CD4-positive, alpha-beta T cell treated with Interleukin-1 beta for 1 hour (primary cell): ENCODE measurements around the gene RNF133.
"Not testable (repeated sequence)": the region's sequence is repeated elsewhere in the genome, so short reads cannot be mapped to it uniquely, and the experiment has no call there.

Experiments
- DNase-seq, 2 donors: peaks; one replicate each; pipeline ENCODE4 v3.0.0-alpha.2; 2020 to 2022

RNF133 gene

DNA sequence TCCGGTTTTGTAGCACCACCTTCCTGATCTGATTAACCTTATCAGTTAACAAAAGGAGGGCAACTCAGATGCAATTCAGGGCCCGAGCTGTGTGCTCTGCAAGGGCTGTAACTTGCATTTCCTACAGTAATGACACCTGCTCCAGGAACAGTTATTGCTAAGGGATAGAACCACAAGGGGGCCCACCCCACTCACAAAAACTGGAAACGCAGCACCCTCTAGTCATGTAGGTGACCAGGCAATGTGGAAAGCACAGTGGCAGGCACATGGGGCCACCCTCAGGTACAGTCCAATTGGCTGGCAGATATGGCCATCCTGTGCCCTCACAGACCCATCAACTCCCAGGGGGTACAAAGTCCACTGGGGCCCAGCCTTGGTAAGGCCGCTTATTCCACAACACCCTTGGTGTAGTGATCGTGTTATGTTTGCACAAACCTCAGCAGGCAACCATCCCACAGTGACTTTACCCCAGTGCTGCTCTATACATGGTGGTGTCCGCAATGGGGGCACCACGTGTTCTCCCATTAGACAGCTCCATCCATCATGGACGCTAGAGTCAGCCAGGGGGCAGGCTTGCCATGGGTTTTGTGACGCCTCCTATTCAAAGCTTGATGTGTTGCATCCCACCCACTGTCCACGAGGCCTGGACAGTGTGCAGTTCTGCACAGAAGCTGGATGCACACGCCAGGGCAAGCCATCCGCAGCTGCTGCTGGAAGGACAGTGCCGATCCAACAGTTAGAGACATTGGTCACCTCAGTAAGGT is 9.4 kb downstream of the RNF133 start:
- no peak for DNase-seq

DNA sequence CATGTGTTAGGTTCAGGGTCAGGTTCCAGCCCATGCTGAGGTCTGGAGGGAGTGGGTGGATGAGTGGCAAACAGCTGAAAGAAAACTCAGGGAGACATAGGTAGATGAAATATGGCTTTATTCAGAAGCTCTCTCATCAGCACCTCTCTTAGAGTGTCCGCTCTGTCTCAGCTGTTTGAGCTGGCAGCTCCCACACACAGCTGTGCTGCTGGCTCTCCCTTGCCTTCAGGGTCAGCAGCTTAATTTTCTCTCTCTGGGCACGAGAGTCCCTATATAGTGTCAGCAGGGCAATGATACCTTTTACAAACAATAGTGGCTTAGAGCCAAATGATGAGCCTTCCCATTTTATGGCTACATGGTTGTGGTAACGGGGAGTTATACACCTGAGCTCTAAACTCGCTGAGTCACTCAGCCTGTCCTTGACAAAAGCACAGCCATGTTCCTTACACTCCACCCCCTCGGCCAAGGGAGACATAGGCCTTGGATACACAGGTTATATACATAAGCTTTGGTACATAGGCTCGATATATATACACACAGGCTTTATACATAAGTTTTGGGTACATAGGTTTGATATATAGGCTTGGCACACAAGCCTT is 10.4 kb downstream of the RNF133 start:
- DNase-seq = no peak

DNA sequence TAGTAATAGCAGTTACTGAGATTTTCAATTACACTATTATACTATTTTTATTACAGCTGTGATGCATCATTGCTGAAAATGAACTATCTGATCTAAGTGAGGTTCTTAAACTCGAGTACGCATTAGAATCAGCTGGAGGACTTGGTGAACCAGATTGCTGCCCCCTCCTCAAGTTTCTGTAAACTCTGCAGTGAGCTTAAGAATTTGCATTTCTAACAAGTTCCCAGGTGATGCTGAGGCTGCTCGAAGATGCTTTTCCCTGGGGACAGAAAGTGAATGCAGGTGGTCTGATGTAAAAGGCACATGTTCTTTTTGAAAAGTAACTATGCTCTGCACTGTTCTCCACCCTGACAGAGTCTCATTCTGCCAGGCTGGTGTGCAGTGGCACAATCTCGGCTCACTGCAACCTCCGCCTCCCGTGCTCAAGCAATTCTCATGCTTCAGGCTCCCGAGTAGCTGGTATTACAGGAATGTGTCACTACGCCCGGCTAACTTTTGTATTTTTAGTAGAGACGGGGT is 12.5 kb downstream of the RNF133 start:
- DNase-seq = no peak

DNA sequence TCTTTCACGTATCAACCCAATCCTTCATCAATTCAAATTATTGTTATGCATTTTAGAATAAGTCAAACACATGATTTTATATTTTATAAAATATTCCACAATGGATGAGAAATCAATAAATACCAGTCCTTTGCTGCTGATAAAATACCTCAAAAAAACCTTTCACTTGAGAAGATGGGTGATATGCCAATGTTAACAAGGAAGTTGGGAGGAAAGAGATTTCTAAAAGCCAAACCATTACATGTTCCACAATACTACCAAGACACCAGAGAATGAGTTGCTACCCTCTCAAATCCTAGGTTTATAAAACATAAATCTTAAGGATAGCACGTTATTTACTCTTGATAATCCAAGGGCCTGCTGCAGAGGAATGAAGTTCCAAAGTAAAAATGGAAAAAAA is 14.4 kb downstream of the RNF133 start:
- no peak for DNase-seq

GRCh38 chr7:122682815-122683550 is 15.9 kb downstream of the RNF133 start:
- DNase-seq = no peak

DNA sequence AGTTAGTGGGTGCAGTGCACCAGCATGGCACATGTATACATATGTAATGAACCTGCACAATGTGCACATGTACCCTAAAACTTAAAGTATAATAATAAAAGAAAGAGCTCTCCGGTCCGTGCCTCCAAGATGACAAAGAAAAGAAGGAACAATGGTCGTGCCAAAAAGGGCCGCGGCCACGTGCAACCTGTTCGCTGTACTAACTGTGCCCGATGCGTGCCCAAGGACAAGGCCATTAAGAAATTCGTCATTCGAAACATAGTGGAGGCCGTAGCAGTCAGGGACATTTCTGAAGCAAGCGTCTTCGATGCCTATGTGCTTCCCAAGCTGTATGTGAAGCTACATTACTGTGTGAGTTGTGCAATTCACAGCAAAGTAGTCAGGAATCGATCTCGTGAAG is 17.7 kb downstream of the RNF133 start:
- DNase-seq = not testable (repeated sequence)

DNA sequence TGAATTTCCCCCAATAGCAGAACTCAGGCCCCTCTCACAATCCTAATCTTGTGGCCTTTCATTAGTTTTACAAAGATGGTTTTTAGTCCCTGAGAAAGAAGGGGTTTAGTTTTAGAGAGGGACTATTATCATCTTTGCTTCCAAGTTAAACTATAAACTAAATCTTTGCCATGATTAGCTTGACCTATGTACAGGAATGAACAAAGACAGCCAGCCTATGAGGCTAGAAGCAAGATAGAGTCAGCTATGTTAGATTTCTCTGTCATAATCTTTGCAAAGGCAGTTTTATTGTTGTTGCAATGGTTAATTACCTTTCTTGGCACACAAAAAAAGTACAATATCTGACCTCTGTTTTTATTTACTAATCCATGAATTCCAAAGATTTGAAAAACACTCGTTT is 19.1 kb downstream of the RNF133 start:
- no peak for DNase-seq

GRCh38 chr7:122679269-122679709 is 19.6 kb downstream of the RNF133 start:
- not testable (repeated sequence) for DNase-seq

DNA sequence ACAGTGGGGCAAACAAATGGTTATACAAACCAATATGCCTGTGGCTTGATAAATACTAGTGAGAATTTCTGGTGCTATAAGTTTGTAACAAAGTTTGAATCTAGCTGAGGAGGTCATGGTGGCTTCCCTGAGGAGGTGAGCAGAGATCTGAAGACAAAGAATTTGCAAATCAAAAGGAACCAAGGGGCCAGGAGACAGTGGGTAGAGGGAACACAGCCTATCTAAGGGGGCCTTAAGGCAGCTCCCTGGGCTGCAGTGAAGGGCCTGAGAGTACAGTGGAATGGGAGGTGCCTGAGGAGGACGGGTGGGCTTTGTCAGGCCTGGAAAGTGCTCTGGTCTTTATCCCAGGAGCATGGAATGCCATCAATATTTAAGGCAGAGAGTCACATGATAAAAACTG is 21.8 kb downstream of the RNF133 start:
- DNase-seq = no peak

DNA sequence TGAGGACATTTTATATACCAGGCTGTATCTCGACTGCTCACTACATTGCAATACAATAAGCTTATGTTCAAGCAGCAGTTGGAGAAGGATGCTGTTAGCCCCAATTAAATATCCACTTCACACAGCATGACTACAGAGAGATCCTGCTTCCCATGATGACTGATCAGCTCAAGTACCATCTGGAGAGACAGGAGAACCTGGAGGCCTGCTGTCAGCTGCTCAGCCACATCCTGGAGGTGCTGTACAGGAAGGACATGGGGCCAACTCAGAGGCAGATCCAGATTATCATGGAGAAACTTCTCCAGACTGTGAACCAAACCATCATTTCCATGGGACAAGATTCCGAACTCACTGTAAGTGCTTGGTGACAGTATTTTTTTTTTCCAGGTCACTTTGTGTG is 22.5 kb downstream of the RNF133 start:
- no peak for DNase-seq

DNA sequence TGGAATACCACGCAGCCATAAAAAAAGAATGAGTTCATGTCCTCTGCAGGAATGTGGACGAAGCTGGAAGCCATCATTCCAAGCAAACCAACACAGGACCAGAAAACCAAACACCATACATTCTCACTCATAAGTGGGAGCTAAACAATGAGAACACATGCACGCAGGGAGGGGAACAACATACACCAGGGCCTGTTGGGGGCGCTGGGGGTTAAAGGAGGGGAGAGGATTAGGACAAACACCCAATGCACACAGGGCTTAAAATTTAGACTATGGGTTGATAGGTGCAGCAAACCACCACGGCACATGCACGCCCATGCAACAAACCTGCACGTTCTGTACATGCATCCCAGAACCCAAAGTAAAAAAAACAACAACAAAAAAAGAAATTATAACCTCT is 23.3 kb downstream of the RNF133 start:
- no peak for DNase-seq

DNA sequence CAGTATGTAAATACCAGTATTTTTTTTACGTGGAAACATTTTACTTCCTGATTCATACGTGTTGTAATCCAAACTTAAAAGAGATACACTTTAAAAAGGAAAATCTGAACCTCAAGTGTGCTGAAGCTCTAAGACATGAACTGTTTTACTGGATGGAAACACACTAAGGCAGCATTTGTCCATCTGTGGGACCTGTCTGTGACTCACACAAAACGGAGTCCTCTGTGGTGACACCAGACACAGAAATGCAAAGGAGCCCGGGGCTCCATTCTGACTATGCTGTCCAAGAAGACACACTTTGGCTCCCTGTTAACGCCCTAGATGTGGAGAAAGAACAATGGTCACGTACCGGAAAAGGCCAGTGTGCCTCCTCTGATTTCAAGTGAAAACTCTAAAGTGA is 23.9 kb downstream of the RNF133 start:
- DNase-seq = no peak

- no peak for DNase-seq
These were observed 24.4 kb downstream of the RNF133 start for GRCh38 chr7:122674502-122674901.

- DNase-seq = no peak
These were observed 25.0 kb downstream of the RNF133 start for GRCh38 chr7:122673951-122674350.

DNA sequence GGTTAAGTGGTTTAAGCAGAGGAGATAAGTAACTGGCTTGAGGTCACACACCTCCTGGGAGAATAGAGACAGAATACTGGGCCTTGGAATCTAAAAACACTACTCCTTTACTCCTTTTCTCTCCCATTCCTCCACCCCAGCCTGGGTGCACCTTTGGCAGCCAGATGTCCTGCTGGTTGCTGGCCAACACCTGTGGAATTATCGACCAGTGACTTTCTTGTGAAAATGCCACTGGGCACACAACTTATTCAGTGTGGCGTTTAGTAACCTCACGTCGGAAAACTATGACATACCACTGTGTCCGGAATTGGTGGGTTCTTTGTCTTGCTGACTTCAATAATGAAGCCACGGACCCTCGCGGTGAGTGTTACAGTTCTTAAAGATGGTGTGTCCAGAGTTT is 26.4 kb downstream of the RNF133 start:
- DNase-seq = no peak

DNA sequence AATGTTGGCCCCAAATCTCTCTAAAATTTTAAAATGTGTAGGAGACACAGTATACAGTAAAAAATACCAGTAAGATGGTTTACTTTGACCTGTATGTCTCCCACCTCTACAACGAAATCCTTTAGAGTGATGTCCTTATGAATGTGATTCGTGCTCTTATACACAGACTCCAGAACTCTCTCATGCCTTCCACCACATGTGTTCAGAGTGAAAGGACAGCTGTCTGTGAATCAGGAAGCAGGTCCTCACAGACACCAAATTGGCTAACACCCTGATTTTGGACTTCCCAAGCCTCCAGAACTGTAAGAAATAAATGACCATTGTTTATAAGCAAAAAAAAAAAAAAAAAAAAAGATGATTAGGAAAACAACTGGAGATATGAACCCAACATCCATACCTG is 35.2 kb downstream of the RNF133 start:
- no peak for DNase-seq

DNA sequence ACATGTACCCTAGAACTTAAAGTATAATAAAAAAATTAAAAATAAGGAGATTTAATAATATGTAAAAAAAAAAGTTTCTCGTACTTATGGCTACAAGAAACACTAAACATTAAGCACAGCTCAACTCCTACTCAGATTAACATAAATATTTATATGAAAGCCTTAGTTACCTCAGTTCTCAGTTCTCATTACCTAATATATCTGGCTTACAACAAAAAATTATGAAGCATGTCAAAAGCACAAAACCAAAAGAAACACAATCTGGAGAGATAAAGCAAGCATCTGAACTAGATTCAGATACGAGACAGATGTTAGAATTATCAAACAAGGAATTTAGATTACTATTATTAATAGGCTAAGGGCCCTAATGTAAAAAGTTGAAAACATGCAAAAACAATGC is 40.1 kb downstream of the RNF133 start:
- DNase-seq = no peak

DNA sequence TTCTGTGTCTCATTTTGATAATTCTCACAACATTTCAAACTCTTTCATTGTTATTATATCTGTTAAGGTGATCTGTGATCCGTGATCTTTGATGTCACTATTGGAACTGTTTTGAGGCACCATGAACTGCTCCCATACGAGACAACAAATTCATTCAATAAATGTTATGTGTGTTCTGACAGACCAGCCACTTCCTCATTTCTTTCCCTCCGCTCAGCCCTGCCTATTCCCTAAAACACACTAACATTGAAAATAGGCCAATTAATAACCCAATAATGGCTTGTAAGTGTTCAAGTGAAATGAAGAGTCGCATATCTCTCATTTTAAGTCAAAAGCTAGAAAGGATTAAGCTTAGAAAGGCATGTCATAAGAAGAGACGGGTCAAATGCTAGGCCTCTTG is 45.2 kb downstream of the RNF133 start:
- no peak for DNase-seq

DNA sequence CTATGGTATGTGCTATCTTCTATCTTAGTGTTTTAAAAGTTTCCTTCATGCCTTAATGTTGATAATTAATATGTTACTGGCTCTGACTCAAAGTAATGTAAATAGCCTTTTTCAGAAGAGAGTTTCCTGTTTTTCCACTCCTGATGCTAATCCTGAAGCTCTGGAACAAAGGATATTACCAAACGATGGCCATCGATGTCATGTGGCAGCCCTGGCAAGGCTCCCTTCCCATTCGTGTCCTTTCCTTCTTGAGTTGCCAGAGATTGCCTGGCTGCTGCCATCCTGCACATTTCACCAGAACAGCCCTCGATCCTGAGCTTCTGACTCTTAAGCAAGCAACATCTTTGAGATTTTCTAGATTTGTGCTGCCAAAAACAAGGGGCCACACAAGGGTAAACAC is 46.0 kb downstream of the RNF133 start:
- no peak for DNase-seq

- DNase-seq = no peak
These were observed 47.5 kb downstream of the RNF133 start for GRCh38 chr7:122651451-122651850.
